H1 (cell line): ENCODE measurements around the gene TRIP11.

ENCODE experiments used
- CEBPB ChIP-seq: IDR thresholded peaks from 2 replicates; pipeline ENCODE4 v1.6.1; 2012; ENCODE audit warnings: low read depth, low read length
- EP300 ChIP-seq, 2 experiments: IDR thresholded peaks; 1 replicate in 1 of 2; 2 replicates in 1 of 2; pipeline ENCODE4 v1.6.1; 2011 to 2012; ENCODE audit warnings: low read depth in 2 of 2, low read length in 2 of 2, mild to moderate bottlenecking in 2 of 2, borderline replicate concordance in 1 of 2, inconsistent platforms in 1 of 2, moderate library complexity in 1 of 2
- EZH2 ChIP-seq: fragments of 200-600 bp; sonication (generic); IDR thresholded peaks from 2 replicates; pipeline ENCODE4 v1.7.1; 2012; ENCODE audit warnings: low read depth, mild to moderate bottlenecking, moderate library complexity, low read length, inconsistent platforms; ENCODE audit not compliant: severe bottlenecking
- JUN ChIP-seq: IDR thresholded peaks from 2 replicates; pipeline ENCODE4 v1.6.1; 2011; ENCODE audit warnings: low read depth, mild to moderate bottlenecking, improper control_type of control experiment, low read length
- PHF8 ChIP-seq: fragments of 200-600 bp; sonication (generic); conservative IDR thresholded peaks from 2 replicates; pipeline ENCODE4 v1.7.1; 2012; ENCODE audit warnings: low read depth, mild to moderate bottlenecking, inconsistent platforms, low read length, moderate library complexity
- POLR2A ChIP-seq, 2 experiments: IDR thresholded peaks; 1 replicate in 1 of 2; 2 replicates in 1 of 2; pipeline ENCODE4 v1.6.1; 2011; ENCODE audit warnings: low read depth in 2 of 2, low read length in 2 of 2, mild to moderate bottlenecking in 2 of 2; ENCODE audit errors: control extremely low read depth in 1 of 2
- RFX5 ChIP-seq: IDR thresholded peaks from 2 replicates; pipeline ENCODE4 v1.6.1; 2011; ENCODE audit warnings: low read depth, low read length, improper control_type of control experiment, borderline replicate concordance
- RNF2 ChIP-seq: fragments of 200-900, 300-1000 bp; sonication (generic); IDR thresholded peaks from 2 replicates; pipeline ENCODE4 v1.7.1; 2016; ENCODE audit warnings: borderline replicate concordance, low read depth, mild to moderate bottlenecking, antibody characterized with exemption, low read length; ENCODE audit not compliant: poor library complexity, severe bottlenecking; ENCODE audit errors: missing control alignments
- SP1 ChIP-seq: IDR thresholded peaks from 2 replicates; pipeline ENCODE4 v1.6.1; 2011; ENCODE audit warnings: low read depth, low read length
- TAF1 ChIP-seq: IDR thresholded peaks from 2 replicates; pipeline ENCODE4 v1.6.1; 2011; ENCODE audit warnings: mild to moderate bottlenecking, low read depth, low read length
- TBP ChIP-seq: IDR thresholded peaks from 2 replicates; pipeline ENCODE4 v1.6.1; 2011; ENCODE audit warnings: low read depth, low read length, improper control_type of control experiment
- TF ChIP-seq, protein P1 (sequence below), 3 experiments: IDR thresholded peaks; 1 replicate in 2 of 3; 2 replicates in 1 of 3; pipeline versions ENCODE4 v1.5.1 to v1.6.1; 2011; ENCODE audit warnings: low read length in 3 of 3, mild to moderate bottlenecking in 3 of 3, inconsistent platforms in 2 of 3, low read depth in 1 of 3, moderate library complexity in 1 of 3; ENCODE audit not compliant: insufficient read depth in 1 of 3; ENCODE audit errors: control extremely low read depth in 1 of 3
- TF ChIP-seq, protein P2 (sequence below): IDR thresholded peaks from 2 replicates; pipeline ENCODE4 v1.6.1; 2012; ENCODE audit warnings: inconsistent platforms

DNA sequence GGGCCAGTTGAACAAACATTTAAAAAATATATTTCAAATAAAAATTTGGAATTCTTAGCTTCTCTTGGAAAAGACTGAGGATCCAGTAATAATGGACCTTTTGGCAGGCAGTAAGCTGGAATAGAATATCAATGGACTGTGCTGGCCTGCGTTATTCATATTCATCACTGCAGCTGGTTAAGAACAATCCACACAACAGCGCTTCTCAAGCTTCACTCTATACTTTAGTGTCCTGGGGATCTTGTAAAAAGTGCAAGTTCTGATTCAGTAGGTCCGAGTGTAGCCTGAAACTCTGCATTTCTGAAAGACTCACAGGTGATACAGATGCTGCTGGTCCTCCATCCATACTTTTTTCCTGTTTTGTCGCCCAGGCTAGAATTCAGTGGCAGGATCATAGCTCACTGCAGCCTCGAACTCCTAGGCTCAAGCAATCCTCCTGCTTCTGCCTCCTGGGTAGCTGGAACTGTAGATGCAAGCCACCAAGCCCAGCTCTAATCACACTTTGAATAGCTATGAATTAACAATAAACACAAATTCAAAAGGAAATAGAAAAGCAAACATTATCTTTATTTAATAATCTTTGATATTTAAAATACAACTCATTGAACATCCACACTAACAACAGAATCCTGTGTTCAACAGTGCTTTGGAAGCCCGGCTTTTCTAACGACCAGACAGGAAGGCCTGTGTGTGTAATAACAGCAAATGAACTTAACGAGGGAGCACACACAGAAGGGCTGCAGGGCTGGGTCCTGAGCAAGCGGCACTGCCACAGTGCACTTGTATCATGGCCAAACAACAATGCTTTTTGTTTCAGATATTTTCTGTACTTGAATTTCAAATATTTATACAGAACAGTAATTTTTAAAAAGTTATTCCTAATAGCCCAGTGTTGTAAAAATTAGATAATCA, 18.4 kb upstream of the TRIP11 start:
- TF ChIP-seq, protein P1, sequence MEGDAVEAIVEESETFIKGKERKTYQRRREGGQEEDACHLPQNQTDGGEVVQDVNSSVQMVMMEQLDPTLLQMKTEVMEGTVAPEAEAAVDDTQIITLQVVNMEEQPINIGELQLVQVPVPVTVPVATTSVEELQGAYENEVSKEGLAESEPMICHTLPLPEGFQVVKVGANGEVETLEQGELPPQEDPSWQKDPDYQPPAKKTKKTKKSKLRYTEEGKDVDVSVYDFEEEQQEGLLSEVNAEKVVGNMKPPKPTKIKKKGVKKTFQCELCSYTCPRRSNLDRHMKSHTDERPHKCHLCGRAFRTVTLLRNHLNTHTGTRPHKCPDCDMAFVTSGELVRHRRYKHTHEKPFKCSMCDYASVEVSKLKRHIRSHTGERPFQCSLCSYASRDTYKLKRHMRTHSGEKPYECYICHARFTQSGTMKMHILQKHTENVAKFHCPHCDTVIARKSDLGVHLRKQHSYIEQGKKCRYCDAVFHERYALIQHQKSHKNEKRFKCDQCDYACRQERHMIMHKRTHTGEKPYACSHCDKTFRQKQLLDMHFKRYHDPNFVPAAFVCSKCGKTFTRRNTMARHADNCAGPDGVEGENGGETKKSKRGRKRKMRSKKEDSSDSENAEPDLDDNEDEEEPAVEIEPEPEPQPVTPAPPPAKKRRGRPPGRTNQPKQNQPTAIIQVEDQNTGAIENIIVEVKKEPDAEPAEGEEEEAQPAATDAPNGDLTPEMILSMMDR (IDR thresholded peaks at IDR 0.05; ENCODE audit: control extremely low read depth in 1 of 3, insufficient read depth in 1 of 3, low read depth in 1 of 3, low read length in 3 of 3) = no peak
- TF ChIP-seq CEBPB (no peak), SP1 (no peak), EZH2 (no peak), TBP (no peak), POLR2A (IDR thresholded peaks at IDR 0.05; ENCODE audit: control extremely low read depth in 1 of 2, low read depth in 2 of 2, low read length in 2 of 2) (no peak), TAF1 (no peak), PHF8 (no peak), RNF2 (no peak), EP300 (IDR thresholded peaks at IDR 0.05; ENCODE audit: borderline replicate concordance in 1 of 2, low read depth in 2 of 2, low read length in 2 of 2) (no peak), RFX5 (no peak), JUN (no peak)
- TF ChIP-seq, protein P2, sequence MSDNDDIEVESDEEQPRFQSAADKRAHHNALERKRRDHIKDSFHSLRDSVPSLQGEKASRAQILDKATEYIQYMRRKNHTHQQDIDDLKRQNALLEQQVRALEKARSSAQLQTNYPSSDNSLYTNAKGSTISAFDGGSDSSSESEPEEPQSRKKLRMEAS = no peak
